Liver (tissue), 9 donors: Measurements from ENCODE around the gene RMI1. TPM values are rescaled to one million over a fixed set of nuclear protein-coding genes. Genes with fewer than 3 reads are reported as not detected.

Experiments
- DNase-seq: peaks from one replicate; pipeline ENCODE4 v3.0.0-alpha.2; 2017; ENCODE audit warnings: low spot score
- H3K27ac ChIP-seq, 2 donors: one replicate each; pipeline ENCODE4 v1.7.0; 2013; ENCODE audit warnings: inconsistent platforms in 2 of 2, low read length in 2 of 2, control low read depth in 1 of 2, low read depth in 1 of 2, mild to moderate bottlenecking in 1 of 2
- H3K27me3 ChIP-seq, 4 donors: one replicate each; pipeline versions ENCODE4 v1.6.1 to v1.7.0; 2013; ENCODE audit warnings: low read length in 3 of 4, inconsistent platforms in 1 of 4, mild to moderate bottlenecking in 1 of 4, moderate library complexity in 1 of 4; ENCODE audit not compliant: control insufficient read depth in 4 of 4, insufficient read depth in 4 of 4
- H3K36me3 ChIP-seq, 4 donors: one replicate each; pipeline versions ENCODE4 v1.6.1 to v1.7.0; 2013; ENCODE audit warnings: low read length in 3 of 4, mild to moderate bottlenecking in 3 of 4, low read depth in 1 of 4, moderate library complexity in 1 of 4; ENCODE audit not compliant: control insufficient read depth in 4 of 4, insufficient read depth in 3 of 4
- H3K4me1 ChIP-seq, 4 donors: one replicate each; pipeline versions ENCODE4 v1.6.1 to v1.7.0; 2013; ENCODE audit warnings: low read length in 3 of 4, mild to moderate bottlenecking in 3 of 4, moderate library complexity in 1 of 4; ENCODE audit not compliant: control insufficient read depth in 4 of 4, insufficient read depth in 4 of 4
- H3K4me3 ChIP-seq, 3 donors: one replicate each; pipeline versions ENCODE4 v1.6.1 to v1.7.0; 2013; ENCODE audit warnings: low read length in 3 of 3, control low read depth in 1 of 3, low read depth in 1 of 3, mild to moderate bottlenecking in 1 of 3
- H3K9ac ChIP-seq, 2 donors: one replicate each; pipeline ENCODE4 v1.7.0; 2013; ENCODE audit warnings: low read length in 2 of 2, mild to moderate bottlenecking in 2 of 2, moderate library complexity in 2 of 2, control low read depth in 1 of 2, low read depth in 1 of 2
- H3K9me3 ChIP-seq, 4 donors: one replicate each; pipeline versions ENCODE4 v1.6.1 to v1.7.0; 2013; ENCODE audit warnings: low read length in 3 of 4; ENCODE audit not compliant: control insufficient read depth in 4 of 4
- CTCF ChIP-seq: fragments of 150-350 bp; IDR thresholded peaks from 2 replicates; pipeline ENCODE4 v1.5.1; 2017; ENCODE audit warnings: improper control_type of control experiment, low read depth, low read length; ENCODE audit not compliant: missing input control
- EGR1 ChIP-seq, 2 donors: IDR thresholded peaks; 2 replicates each; pipeline ENCODE4 v1.6.1; 2016 to 2018; ENCODE audit warnings: antibody characterized with exemption in 2 of 2, low read depth in 2 of 2
- FOXA1 ChIP-seq: IDR thresholded peaks from 2 replicates; pipeline ENCODE4 v1.6.1; 2016; ENCODE audit warnings: antibody characterized with exemption
- FOXA2 ChIP-seq: IDR thresholded peaks from 2 replicates; pipeline ENCODE4 v1.6.1; 2016; ENCODE audit warnings: antibody characterized with exemption
- GABPA ChIP-seq, 2 donors: IDR thresholded peaks in 1 of 2; conservative IDR thresholded peaks in 1 of 2; 2 replicates each; pipeline ENCODE4 v1.6.1; 2016; ENCODE audit warnings: antibody characterized with exemption in 2 of 2, mild to moderate bottlenecking in 1 of 2, moderate library complexity in 1 of 2
- HNF4A ChIP-seq, 2 donors: conservative IDR thresholded peaks; 2 replicates each; pipeline ENCODE4 v1.6.1; 2016; ENCODE audit warnings: antibody characterized with exemption in 2 of 2, mild to moderate bottlenecking in 2 of 2
- HNF4G ChIP-seq: IDR thresholded peaks from 2 replicates; pipeline ENCODE4 v1.6.1; 2016; ENCODE audit warnings: antibody characterized with exemption
- JUND ChIP-seq, 2 donors: IDR thresholded peaks; 2 replicates each; pipeline ENCODE4 v1.6.1; 2016; ENCODE audit warnings: antibody characterized with exemption in 2 of 2
- MAX ChIP-seq: IDR thresholded peaks from 2 replicates; pipeline ENCODE4 v1.6.1; 2016; ENCODE audit warnings: antibody characterized with exemption
- NR2F2 ChIP-seq: IDR thresholded peaks from 2 replicates; pipeline ENCODE4 v1.6.1; 2016; ENCODE audit warnings: antibody characterized with exemption
- RAD21 ChIP-seq, 2 donors: IDR thresholded peaks; 2 replicates each; pipeline ENCODE4 v1.6.1; 2016; ENCODE audit warnings: antibody characterized with exemption in 2 of 2, mild to moderate bottlenecking in 2 of 2
- RXRA ChIP-seq, 2 donors: IDR thresholded peaks; 2 replicates each; pipeline ENCODE4 v1.6.1; 2017 to 2018; ENCODE audit warnings: antibody characterized with exemption in 2 of 2, mild to moderate bottlenecking in 1 of 2
- SP1 ChIP-seq: IDR thresholded peaks from 2 replicates; pipeline ENCODE4 v1.6.1; 2018; ENCODE audit warnings: antibody characterized with exemption, mild to moderate bottlenecking
- TAF1 ChIP-seq: conservative IDR thresholded peaks from 2 replicates; pipeline ENCODE4 v1.6.1; 2016; ENCODE audit warnings: antibody characterized with exemption, mild to moderate bottlenecking
- YY1 ChIP-seq: IDR thresholded peaks from 2 replicates; pipeline ENCODE4 v1.6.1; 2016; ENCODE audit warnings: antibody characterized with exemption, mild to moderate bottlenecking
- WGBS: extraction: QIAGEN DNeasy Blood & Tissue Kit; methylation state at CpG from one replicate; pipeline ENCODE4 v1.1.7; 2013; 5-methylcytosine and 5-hydroxymethylcytosine counted together
- polyA plus RNA-seq, 2 donors: library from polyadenylated mRNA; stranded (reverse) in 1 of 2; unstranded in 1 of 2; fragments of 200-250 nt in 1 of 2; fragments of >200 nt in 1 of 2; fragmentation: Nextera tagmentation in 1 of 2; extraction: Ambion mirVana in 1 of 2; gene quantifications; one replicate each; pipeline versions ENCODE4 v1.2.1 to v1.2.3, GENCODE V29; 2013 to 2015
- total RNA-seq, 2 donors: library from RNA; depleted of rRNA; stranded (reverse); fragments of >200 nt; gene quantifications; one replicate each; pipeline ENCODE4 v1.2.3, GENCODE V29; 2014
- TF ChIP-seq, protein P1 (sequence below): IDR thresholded peaks from 2 replicates; pipeline ENCODE4 v1.6.1; 2016; ENCODE audit warnings: antibody characterized with exemption, mild to moderate bottlenecking
- TF ChIP-seq, protein P2 (sequence below): IDR thresholded peaks from 2 replicates; pipeline ENCODE4 v1.6.1; 2016; ENCODE audit warnings: antibody characterized with exemption
- TF ChIP-seq, protein P3 (sequence below): IDR thresholded peaks from 2 replicates; pipeline ENCODE4 v1.6.1; 2016; ENCODE audit warnings: antibody characterized with exemption
- donor health status: healthy.
- donor health status: healthy.
- donor health status: healthy.
- donor health status: healthy.
- donor health status: healthy.

The RMI1 gene
- total and polyA plus RNA-seq, 4 donors, result 2.0 to 10.4 (median 4.0) TPM

- TF ChIP-seq EGR1 (IDR thresholded peaks at IDR 0.05; ENCODE audit: low read depth in 2 of 2), result no peak
- TF ChIP-seq HNF4A (conservative IDR thresholded peaks at IDR 0.05), result peak in 1 of 2 donors; percentile 19
- TF ChIP-seq YY1, result no peak
- WGBS, result 89% methylated on average over 5 of the region's 5 CpGs
- no peak for DNase-seq
- Histone ChIP-seq H3K9me3 (no peaks in the 10 kb centered on the region), H3K36me3 (peaks cover 0 to 6% (median 2%) of the 10 kb centered on the region in 4 donors), H3K27me3 (no peaks in the 10 kb centered on the region), H3K27ac (no peak overlapping the region), H3K4me3 (no peak overlapping the region), H3K9ac (no peak overlapping the region), H3K4me1 (peaks cover 4 to 9% (median 6%) of the 10 kb centered on the region in 4 donors)
These were observed 45.9 kb upstream of the RMI1 start for GRCh38 chr9:83934569-83935275.

- no peak for DNase-seq
- H3K4me3 ChIP-seq, result no peak overlapping the region
- no peak for TF ChIP-seq GABPA (IDR thresholded peaks at IDR 0.05 in 1 of 2, conservative IDR thresholded peaks at IDR 0.05 in 1 of 2)
- no peak for TF ChIP-seq RXRA (IDR thresholded peaks at IDR 0.05)
- TF ChIP-seq YY1, result no peak
- TF ChIP-seq JUND (IDR thresholded peaks at IDR 0.05), result no peak
- no peaks in the 10 kb centered on the region for H3K27me3 ChIP-seq
- H3K27ac ChIP-seq, result no peak overlapping the region
- H3K9me3 ChIP-seq, result no peaks in the 10 kb centered on the region
- H3K9ac ChIP-seq, result no peak overlapping the region
- 89% methylated on average over 3 of the region's 3 CpGs for WGBS
- peaks cover 4 to 9% (median 6%) of the 10 kb centered on the region in 4 donors for H3K4me1 ChIP-seq
- H3K36me3 ChIP-seq, result peaks cover 0 to 6% (median 2%) of the 10 kb centered on the region in 4 donors
These were observed 45.2 kb upstream of the RMI1 start for GRCh38 chr9:83935276-83935935.

GRCh38 chr9:83936523-83936922 is 44.1 kb upstream of the RMI1 start:
- Histone ChIP-seq H3K9me3 (no peaks in the 10 kb centered on the region), H3K27ac (no peak overlapping the region), H3K4me1 (peaks cover 6 to 14% (median 13%) of the 10 kb centered on the region in 4 donors), H3K27me3 (no peaks in the 10 kb centered on the region), H3K9ac (no peak overlapping the region), H3K4me3 (no peak overlapping the region), H3K36me3 (peaks cover 0 to 6% (median 2%) of the 10 kb centered on the region in 4 donors)
- WGBS, result 95% methylated on average over 6 of the region's 6 CpGs
- no peak for TF ChIP-seq FOXA1
- no peak for TF ChIP-seq GABPA (IDR thresholded peaks at IDR 0.05 in 1 of 2, conservative IDR thresholded peaks at IDR 0.05 in 1 of 2)
- TF ChIP-seq HNF4G, result no peak
- TF ChIP-seq, protein P1, sequence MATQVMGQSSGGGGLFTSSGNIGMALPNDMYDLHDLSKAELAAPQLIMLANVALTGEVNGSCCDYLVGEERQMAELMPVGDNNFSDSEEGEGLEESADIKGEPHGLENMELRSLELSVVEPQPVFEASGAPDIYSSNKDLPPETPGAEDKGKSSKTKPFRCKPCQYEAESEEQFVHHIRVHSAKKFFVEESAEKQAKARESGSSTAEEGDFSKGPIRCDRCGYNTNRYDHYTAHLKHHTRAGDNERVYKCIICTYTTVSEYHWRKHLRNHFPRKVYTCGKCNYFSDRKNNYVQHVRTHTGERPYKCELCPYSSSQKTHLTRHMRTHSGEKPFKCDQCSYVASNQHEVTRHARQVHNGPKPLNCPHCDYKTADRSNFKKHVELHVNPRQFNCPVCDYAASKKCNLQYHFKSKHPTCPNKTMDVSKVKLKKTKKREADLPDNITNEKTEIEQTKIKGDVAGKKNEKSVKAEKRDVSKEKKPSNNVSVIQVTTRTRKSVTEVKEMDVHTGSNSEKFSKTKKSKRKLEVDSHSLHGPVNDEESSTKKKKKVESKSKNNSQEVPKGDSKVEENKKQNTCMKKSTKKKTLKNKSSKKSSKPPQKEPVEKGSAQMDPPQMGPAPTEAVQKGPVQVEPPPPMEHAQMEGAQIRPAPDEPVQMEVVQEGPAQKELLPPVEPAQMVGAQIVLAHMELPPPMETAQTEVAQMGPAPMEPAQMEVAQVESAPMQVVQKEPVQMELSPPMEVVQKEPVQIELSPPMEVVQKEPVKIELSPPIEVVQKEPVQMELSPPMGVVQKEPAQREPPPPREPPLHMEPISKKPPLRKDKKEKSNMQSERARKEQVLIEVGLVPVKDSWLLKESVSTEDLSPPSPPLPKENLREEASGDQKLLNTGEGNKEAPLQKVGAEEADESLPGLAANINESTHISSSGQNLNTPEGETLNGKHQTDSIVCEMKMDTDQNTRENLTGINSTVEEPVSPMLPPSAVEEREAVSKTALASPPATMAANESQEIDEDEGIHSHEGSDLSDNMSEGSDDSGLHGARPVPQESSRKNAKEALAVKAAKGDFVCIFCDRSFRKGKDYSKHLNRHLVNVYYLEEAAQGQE, result no peak
- TF ChIP-seq EGR1 (IDR thresholded peaks at IDR 0.05; ENCODE audit: low read depth in 2 of 2), result no peak
- no peak for TF ChIP-seq CTCF
- no peak for TF ChIP-seq HNF4A (conservative IDR thresholded peaks at IDR 0.05)
- TF ChIP-seq NR2F2, result no peak
- TF ChIP-seq, protein P2, sequence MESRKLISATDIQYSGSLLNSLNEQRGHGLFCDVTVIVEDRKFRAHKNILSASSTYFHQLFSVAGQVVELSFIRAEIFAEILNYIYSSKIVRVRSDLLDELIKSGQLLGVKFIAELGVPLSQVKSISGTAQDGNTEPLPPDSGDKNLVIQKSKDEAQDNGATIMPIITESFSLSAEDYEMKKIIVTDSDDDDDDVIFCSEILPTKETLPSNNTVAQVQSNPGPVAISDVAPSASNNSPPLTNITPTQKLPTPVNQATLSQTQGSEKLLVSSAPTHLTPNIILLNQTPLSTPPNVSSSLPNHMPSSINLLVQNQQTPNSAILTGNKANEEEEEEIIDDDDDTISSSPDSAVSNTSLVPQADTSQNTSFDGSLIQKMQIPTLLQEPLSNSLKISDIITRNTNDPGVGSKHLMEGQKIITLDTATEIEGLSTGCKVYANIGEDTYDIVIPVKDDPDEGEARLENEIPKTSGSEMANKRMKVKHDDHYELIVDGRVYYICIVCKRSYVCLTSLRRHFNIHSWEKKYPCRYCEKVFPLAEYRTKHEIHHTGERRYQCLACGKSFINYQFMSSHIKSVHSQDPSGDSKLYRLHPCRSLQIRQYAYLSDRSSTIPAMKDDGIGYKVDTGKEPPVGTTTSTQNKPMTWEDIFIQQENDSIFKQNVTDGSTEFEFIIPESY, result no peak
- TF ChIP-seq MAX, result no peak
- no peak for TF ChIP-seq TAF1
- TF ChIP-seq, protein P3, sequence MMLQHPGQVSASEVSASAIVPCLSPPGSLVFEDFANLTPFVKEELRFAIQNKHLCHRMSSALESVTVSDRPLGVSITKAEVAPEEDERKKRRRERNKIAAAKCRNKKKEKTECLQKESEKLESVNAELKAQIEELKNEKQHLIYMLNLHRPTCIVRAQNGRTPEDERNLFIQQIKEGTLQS, result no peak
- TF ChIP-seq RAD21 (IDR thresholded peaks at IDR 0.05), result no peak
- TF ChIP-seq JUND (IDR thresholded peaks at IDR 0.05), result no peak
- TF ChIP-seq FOXA2, result no peak
- no peak for TF ChIP-seq YY1
- no peak for TF ChIP-seq SP1
- no peak for TF ChIP-seq RXRA (IDR thresholded peaks at IDR 0.05)
- no peak for DNase-seq
